PC-9 (cell line): ENCODE measurements around the gene ANAPC15.

Source experiments
- EZH2 ChIP-seq: fragments of 200-600 bp; sonication (generic); IDR thresholded peaks from 2 replicates; pipeline ENCODE4 v1.8.0; 2017; ENCODE audit warnings: antibody characterized with exemption, low read depth
- TF ChIP-seq, protein P1 (sequence below): fragments of 200-600 bp; sonication (generic); conservative IDR thresholded peaks from 2 replicates; pipeline ENCODE4 v1.6.1; 2017; ENCODE audit warnings: mixed run types, antibody characterized with exemption, mild to moderate bottlenecking, moderate library complexity

GRCh38 chr11:72088076-72088808 is 24.3 kb downstream of the ANAPC15 start:
- TF ChIP-seq, protein P1, sequence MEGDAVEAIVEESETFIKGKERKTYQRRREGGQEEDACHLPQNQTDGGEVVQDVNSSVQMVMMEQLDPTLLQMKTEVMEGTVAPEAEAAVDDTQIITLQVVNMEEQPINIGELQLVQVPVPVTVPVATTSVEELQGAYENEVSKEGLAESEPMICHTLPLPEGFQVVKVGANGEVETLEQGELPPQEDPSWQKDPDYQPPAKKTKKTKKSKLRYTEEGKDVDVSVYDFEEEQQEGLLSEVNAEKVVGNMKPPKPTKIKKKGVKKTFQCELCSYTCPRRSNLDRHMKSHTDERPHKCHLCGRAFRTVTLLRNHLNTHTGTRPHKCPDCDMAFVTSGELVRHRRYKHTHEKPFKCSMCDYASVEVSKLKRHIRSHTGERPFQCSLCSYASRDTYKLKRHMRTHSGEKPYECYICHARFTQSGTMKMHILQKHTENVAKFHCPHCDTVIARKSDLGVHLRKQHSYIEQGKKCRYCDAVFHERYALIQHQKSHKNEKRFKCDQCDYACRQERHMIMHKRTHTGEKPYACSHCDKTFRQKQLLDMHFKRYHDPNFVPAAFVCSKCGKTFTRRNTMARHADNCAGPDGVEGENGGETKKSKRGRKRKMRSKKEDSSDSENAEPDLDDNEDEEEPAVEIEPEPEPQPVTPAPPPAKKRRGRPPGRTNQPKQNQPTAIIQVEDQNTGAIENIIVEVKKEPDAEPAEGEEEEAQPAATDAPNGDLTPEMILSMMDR: no peak
- TF ChIP-seq EZH2: no peak
